ENCODE results near the gene NR3C1. TPM values are rescaled to one million over a fixed set of nuclear protein-coding genes. Genes with fewer than 3 reads are reported as not detected.

Gene NR3C1
- total and polyA plus RNA-seq, 2 of the 13 experiments (the other 11 are each of a cell fraction or from before 2014, with no cell fraction given): 10.0 to 24.3 TPM

DNA sequence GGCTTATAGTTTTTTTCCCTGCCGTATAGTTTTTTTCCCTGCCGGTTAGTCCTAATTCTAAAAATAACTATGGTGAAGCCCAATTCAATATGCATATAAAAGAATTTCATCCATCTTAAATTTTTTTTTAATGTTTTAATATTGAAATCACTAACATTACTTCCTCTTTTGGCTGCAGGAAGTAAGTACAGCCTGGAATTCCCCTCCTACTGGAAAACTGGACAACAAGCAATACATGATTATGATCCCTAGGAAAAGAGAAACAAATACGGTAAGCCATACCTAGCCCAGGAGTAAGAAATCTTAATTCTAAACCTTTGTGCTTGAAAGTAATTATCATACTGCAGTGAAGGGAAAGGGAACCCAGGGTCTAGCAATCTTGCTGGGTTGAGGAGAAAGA, 119.0 kb downstream of the NR3C1 start:
- Histone ChIP-seq H3K4me1 (ENCODE audit: insufficient read depth, low read length) (peaks cover 6% of the 10 kb centered on the region), H2AFZ (ENCODE audit: low read length) (no peak overlapping the region), H3K4me3 (replicated peaks in 1 of 3; ENCODE audit: insufficient read depth in 1 of 3, low read depth in 2 of 3, low read length in 3 of 3) (no peak overlapping the region), H3K36me3 (replicated peaks in 1 of 2; ENCODE audit: control insufficient read depth in 1 of 2, insufficient read depth in 2 of 2, low read length in 2 of 2) (peaks cover 0 to 11% of the 10 kb centered on the region in 2 experiments; a peak in 2 of 5 replicates), H3K4me2 (ENCODE audit: low read depth, low read length) (no peak overlapping the region), H3K27ac (ENCODE audit: extremely low read length, insufficient read depth, low read length) (no peak overlapping the region), H3K9ac (ENCODE audit: insufficient read depth, low read depth, low read length) (no peak overlapping the region), H4K20me1 (ENCODE audit: insufficient read depth, low read length) (no peaks in the 10 kb centered on the region), H3K9me3 (ENCODE audit: low read length) (no peaks in the 10 kb centered on the region), H3K79me2 (ENCODE audit: insufficient read depth, low read length) (no peaks in the 10 kb centered on the region), H3K27me3 (ENCODE audit: control insufficient read depth in 1 of 2, insufficient read depth in 2 of 2, low read length in 2 of 2) (no peaks in the 10 kb centered on the region)
- POLR2A ChIA-PET: no interaction called here
- TF ChIP-seq NKX3-1 (CRISPR knock-in tag; IDR thresholded peaks at IDR 0.05) (no peak), ZNF644 (CRISPR knock-in tag; IDR thresholded peaks at IDR 0.05; ENCODE audit: low read depth) (no peak), ZNF253 (CRISPR knock-in tag; IDR thresholded peaks at IDR 0.05; ENCODE audit: borderline replicate concordance) (no peak), PAX8 (CRISPR knock-in tag; IDR thresholded peaks at IDR 0.05; ENCODE audit: borderline replicate concordance) (no peak), STAG1 (CRISPR knock-in tag; IDR thresholded peaks at IDR 0.05) (no peak), RFXANK (CRISPR knock-in tag; IDR thresholded peaks at IDR 0.05) (no peak), ZNF713 (CRISPR knock-in tag; IDR thresholded peaks at IDR 0.05) (no peak), ADNP (CRISPR knock-in tag; IDR thresholded peaks at IDR 0.05) (no peak), EZH2 (conservative IDR thresholded peaks at IDR 0.05; ENCODE audit: low read depth, low read length) (no peak)
- intact Hi-C loops (cut with micrococcal nuclease; ENCODE audit: unreplicated experiment): no loop called here
- WGBS (ENCODE audit: low lambda C conversion rate): 98% methylated on average over 3 of the region's 3 CpGs
- CTCF ChIA-PET (ENCODE audit: low intra/inter-chr PET ratio, low total read pairs): no interaction called here
- no peak for DNase-seq (ENCODE audit: low spot score)
- in situ Hi-C loops (cut with HindIII; ENCODE audit: extremely low pct_ligation_motif_present, low pct_unique_long_range_greater_than_20kb): no loop called here
- ATAC-seq: no peak
- no TSS peak for BruUV-seq (replicated peaks)
- FAIRE-seq: no peak

DNA sequence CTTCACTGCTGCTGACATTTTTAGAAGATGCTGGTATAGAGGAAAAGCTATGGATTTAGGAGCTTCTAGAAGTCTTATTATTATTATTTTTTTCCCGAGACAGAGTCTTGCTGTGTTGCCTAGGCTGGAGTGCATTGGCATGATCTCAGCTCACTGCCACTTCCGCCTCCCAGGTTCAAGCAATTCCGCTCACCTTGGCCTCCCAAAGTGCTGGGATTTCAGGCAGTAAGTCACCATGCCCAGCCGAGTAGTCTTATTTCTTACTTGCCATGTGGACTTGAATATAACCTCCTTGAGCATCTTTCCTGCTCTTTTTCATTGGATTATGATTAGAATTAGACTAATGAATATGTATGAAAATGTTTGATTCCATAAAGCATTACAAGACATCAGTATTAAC, 119.5 kb downstream of the NR3C1 start:
- intact Hi-C loops (cut with micrococcal nuclease; ENCODE audit: unreplicated experiment) (no loop called here), in situ Hi-C loops (cut with HindIII; ENCODE audit: extremely low pct_ligation_motif_present, low pct_unique_long_range_greater_than_20kb) (no loop called here)
- peaks cover 10% of the 10 kb centered on the region for H3K4me1 ChIP-seq (ENCODE audit: insufficient read depth, low read length)
- no peak for TF ChIP-seq ZNF10 (CRISPR knock-in tag; IDR thresholded peaks at IDR 0.05; ENCODE audit: borderline replicate concordance, low read depth)
- TF ChIP-seq GZF1 (CRISPR knock-in tag; IDR thresholded peaks at IDR 0.05): no peak
- no peak for TF ChIP-seq GATAD1 (CRISPR knock-in tag; IDR thresholded peaks at IDR 0.05)
- TF ChIP-seq ZBTB7A (CRISPR knock-in tag; IDR thresholded peaks at IDR 0.05): no peak
- TF ChIP-seq YEATS2 (CRISPR knock-in tag; IDR thresholded peaks at IDR 0.05; ENCODE audit: borderline replicate concordance): no peak
- TF ChIP-seq SIX4 (CRISPR knock-in tag; IDR thresholded peaks at IDR 0.05): no peak
- TF ChIP-seq, protein P1, sequence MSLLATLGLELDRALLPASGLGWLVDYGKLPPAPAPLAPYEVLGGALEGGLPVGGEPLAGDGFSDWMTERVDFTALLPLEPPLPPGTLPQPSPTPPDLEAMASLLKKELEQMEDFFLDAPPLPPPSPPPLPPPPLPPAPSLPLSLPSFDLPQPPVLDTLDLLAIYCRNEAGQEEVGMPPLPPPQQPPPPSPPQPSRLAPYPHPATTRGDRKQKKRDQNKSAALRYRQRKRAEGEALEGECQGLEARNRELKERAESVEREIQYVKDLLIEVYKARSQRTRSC (CRISPR knock-in tag; IDR thresholded peaks at IDR 0.05; ENCODE audit: low read depth): no peak
- no peak for TF ChIP-seq TOE1 (CRISPR knock-in tag; IDR thresholded peaks at IDR 0.05)
- TF ChIP-seq, protein P2, sequence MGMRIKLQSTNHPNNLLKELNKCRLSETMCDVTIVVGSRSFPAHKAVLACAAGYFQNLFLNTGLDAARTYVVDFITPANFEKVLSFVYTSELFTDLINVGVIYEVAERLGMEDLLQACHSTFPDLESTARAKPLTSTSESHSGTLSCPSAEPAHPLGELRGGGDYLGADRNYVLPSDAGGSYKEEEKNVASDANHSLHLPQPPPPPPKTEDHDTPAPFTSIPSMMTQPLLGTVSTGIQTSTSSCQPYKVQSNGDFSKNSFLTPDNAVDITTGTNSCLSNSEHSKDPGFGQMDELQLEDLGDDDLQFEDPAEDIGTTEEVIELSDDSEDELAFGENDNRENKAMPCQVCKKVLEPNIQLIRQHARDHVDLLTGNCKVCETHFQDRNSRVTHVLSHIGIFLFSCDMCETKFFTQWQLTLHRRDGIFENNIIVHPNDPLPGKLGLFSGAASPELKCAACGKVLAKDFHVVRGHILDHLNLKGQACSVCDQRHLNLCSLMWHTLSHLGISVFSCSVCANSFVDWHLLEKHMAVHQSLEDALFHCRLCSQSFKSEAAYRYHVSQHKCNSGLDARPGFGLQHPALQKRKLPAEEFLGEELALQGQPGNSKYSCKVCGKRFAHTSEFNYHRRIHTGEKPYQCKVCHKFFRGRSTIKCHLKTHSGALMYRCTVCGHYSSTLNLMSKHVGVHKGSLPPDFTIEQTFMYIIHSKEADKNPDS (CRISPR knock-in tag; IDR thresholded peaks at IDR 0.05): no peak
- TF ChIP-seq NRL (CRISPR knock-in tag; IDR thresholded peaks at IDR 0.05; ENCODE audit: borderline replicate concordance): no peak
- no peak for TF ChIP-seq ZNF766 (CRISPR knock-in tag; IDR thresholded peaks at IDR 0.05; ENCODE audit: borderline replicate concordance)
- no peak for TF ChIP-seq ZNF225 (CRISPR knock-in tag; IDR thresholded peaks at IDR 0.05)
- H3K27ac ChIP-seq (ENCODE audit: extremely low read length, insufficient read depth, low read length): no peak overlapping the region
- no peaks in the 10 kb centered on the region for H4K20me1 ChIP-seq (ENCODE audit: insufficient read depth, low read length)
- H3K36me3 ChIP-seq (replicated peaks in 1 of 2; ENCODE audit: control insufficient read depth in 1 of 2, insufficient read depth in 2 of 2, low read length in 2 of 2): peaks cover 0 to 11% of the 10 kb centered on the region in 2 experiments; a peak in 2 of 5 replicates
- DNase-seq (ENCODE audit: low spot score): no peak
- H3K9ac ChIP-seq (ENCODE audit: insufficient read depth, low read depth, low read length): no peak overlapping the region
- H2AFZ ChIP-seq (ENCODE audit: low read length): no peak overlapping the region
- no TSS peak for BruUV-seq (replicated peaks)
- H3K4me3 ChIP-seq (replicated peaks in 1 of 3; ENCODE audit: insufficient read depth in 1 of 3, low read depth in 2 of 3, low read length in 3 of 3): no peak overlapping the region
- no peaks in the 10 kb centered on the region for H3K27me3 ChIP-seq (ENCODE audit: control insufficient read depth in 1 of 2, insufficient read depth in 2 of 2, low read length in 2 of 2)
- WGBS (ENCODE audit: low lambda C conversion rate): 99% methylated on average over 4 of the region's 4 CpGs
- no peak for FAIRE-seq
- ChIA-PET POLR2A (no interaction called here), CTCF (ENCODE audit: low intra/inter-chr PET ratio, low total read pairs) (no interaction called here)
- H3K9me3 ChIP-seq (ENCODE audit: low read length): no peaks in the 10 kb centered on the region
- ATAC-seq: no peak
- no peaks in the 10 kb centered on the region for H3K79me2 ChIP-seq (ENCODE audit: insufficient read depth, low read length)
- H3K4me2 ChIP-seq (ENCODE audit: low read depth, low read length): no peak overlapping the region

Measured in HepG2 (cell line).